DOHH2 (cell line): ENCODE data around the gene OR4D9.

ENCODE experiments used
- EZH2phosphoT487 ChIP-seq: fragments of 200-600 bp; sonication (generic); IDR thresholded peaks from 2 replicates; pipeline ENCODE4 v1.6.1; 2017; ENCODE audit warnings: borderline replicate concordance, mild to moderate bottlenecking, antibody characterized with exemption, low read length, moderate library complexity, mixed read lengths
- TF ChIP-seq, protein P1 (sequence below): fragments of 200-600 bp; sonication (generic); IDR thresholded peaks from one replicate; pipeline ENCODE4 v1.5.1; 2014; ENCODE audit warnings: antibody characterized with exemption, mild to moderate bottlenecking, low read depth, low read length; ENCODE audit not compliant: poor library complexity, severe bottlenecking

DNA sequence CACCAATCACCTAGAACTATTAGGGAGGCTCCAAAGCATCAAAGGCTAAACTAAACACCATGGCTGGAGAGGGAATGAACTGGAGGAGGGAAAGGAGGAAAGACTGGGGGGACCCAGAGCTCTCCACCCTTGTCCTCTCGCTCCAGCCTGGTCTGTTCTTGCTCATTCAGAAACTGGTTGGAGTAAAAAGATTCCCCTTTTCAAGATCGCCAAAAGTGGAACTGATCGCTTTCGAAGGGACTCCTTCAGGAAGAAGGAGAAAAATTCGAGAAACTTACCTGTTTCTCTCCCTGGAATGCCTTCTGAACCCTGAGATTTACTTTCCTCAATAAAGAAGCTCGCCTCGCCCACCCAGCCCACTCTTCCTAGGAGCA lies 46.9 kb downstream of the OR4D9 start:
- TF ChIP-seq, protein P1, sequence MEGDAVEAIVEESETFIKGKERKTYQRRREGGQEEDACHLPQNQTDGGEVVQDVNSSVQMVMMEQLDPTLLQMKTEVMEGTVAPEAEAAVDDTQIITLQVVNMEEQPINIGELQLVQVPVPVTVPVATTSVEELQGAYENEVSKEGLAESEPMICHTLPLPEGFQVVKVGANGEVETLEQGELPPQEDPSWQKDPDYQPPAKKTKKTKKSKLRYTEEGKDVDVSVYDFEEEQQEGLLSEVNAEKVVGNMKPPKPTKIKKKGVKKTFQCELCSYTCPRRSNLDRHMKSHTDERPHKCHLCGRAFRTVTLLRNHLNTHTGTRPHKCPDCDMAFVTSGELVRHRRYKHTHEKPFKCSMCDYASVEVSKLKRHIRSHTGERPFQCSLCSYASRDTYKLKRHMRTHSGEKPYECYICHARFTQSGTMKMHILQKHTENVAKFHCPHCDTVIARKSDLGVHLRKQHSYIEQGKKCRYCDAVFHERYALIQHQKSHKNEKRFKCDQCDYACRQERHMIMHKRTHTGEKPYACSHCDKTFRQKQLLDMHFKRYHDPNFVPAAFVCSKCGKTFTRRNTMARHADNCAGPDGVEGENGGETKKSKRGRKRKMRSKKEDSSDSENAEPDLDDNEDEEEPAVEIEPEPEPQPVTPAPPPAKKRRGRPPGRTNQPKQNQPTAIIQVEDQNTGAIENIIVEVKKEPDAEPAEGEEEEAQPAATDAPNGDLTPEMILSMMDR = no peak
- TF ChIP-seq EZH2phosphoT487 = no peak
